Thymus (tissue), 14 donors: ENCODE results near the gene RALB. TPM values are rescaled to one million over a fixed set of nuclear protein-coding genes. Genes with fewer than 3 reads are reported as not detected.

Source experiments
- DNase-seq, 9 donors: peaks; one replicate each; pipeline ENCODE4 v3.0.0-alpha.2; 2013; ENCODE audit warnings: low spot score in 9 of 9, low read depth in 6 of 9, missing footprints in 1 of 9
- H3K27ac ChIP-seq, 2 donors: one replicate each; pipeline ENCODE4 v1.5.1; 2013; ENCODE audit warnings: control low read depth in 1 of 2, low read depth in 1 of 2, low read length in 1 of 2, mild to moderate bottlenecking in 1 of 2, moderate library complexity in 1 of 2
- H3K27me3 ChIP-seq, 2 donors: one replicate each; pipeline ENCODE4 v1.5.1; 2013; ENCODE audit warnings: low read length in 1 of 2; ENCODE audit not compliant: control insufficient read depth in 2 of 2, insufficient read depth in 1 of 2
- H3K36me3 ChIP-seq, 2 donors: one replicate each; pipeline ENCODE4 v1.5.1; 2013; ENCODE audit warnings: low read length in 1 of 2, mild to moderate bottlenecking in 1 of 2, moderate library complexity in 1 of 2; ENCODE audit not compliant: control insufficient read depth in 2 of 2, insufficient read depth in 2 of 2
- H3K4me1 ChIP-seq, 2 donors: one replicate each; pipeline ENCODE4 v1.5.1; 2013; ENCODE audit warnings: low read length in 2 of 2; ENCODE audit not compliant: control insufficient read depth in 2 of 2, insufficient read depth in 2 of 2
- H3K4me3 ChIP-seq, 2 donors: one replicate each; pipeline ENCODE4 v1.5.1; 2013; ENCODE audit warnings: low read length in 2 of 2, control low read depth in 1 of 2, mild to moderate bottlenecking in 1 of 2
- H3K9me3 ChIP-seq, 2 donors: one replicate each; pipeline ENCODE4 v1.5.1; 2013; ENCODE audit warnings: low read length in 1 of 2, mild to moderate bottlenecking in 1 of 2; ENCODE audit not compliant: control insufficient read depth in 2 of 2, insufficient read depth in 1 of 2
- WGBS: extraction: QIAGEN DNeasy Blood & Tissue Kit; methylation state at CpG from one replicate; pipeline ENCODE4 v1.1.7; 2013; 5-methylcytosine and 5-hydroxymethylcytosine counted together
- long read RNA-seq, 10 donors: transcript quantifications; one replicate each; lab custom pipeline, GENCODE V29; 2026
- polyA plus RNA-seq: library from polyadenylated mRNA; stranded (reverse); fragments of 200-250 nt; gene quantifications from one replicate; pipeline ENCODE4 v1.2.3, GENCODE V29; 2013
- total RNA-seq: library from RNA; stranded (reverse); fragments of 120-200 nt; gene quantifications from one replicate; pipeline ENCODE4 v1.2.4, GENCODE V29; 2013
- donor health status: healthy.

Gene RALB
- total RNA-seq (23.5 TPM), polyA plus RNA-seq (32.2 TPM)
- long read RNA-seq, donor 1, partial matches to known transcripts, result 0 of 1 reads
- long read RNA-seq, donor 1, other reads (novel, unspliced or antisense), result 0 of 1 reads
- long read RNA-seq, donor 2, transcript RALB-203 (5 exons, 1,252 nt), result minor isoform, 11 of 35 reads
- long read RNA-seq, donor 2, transcript RALB-201 (5 exons, 2,344 nt), result major isoform, 18 of 35 reads
- long read RNA-seq, donor 2, partial matches to known transcripts, result 5 of 35 reads
- long read RNA-seq, donor 2, other reads (novel, unspliced or antisense), result 0 of 35 reads
- long read RNA-seq, donor 3, transcript RALB-201 (5 exons, 2,344 nt), result major isoform, 14 of 22 reads
- long read RNA-seq, donor 3, transcript RALB-203 (5 exons, 1,252 nt), result minor isoform, 8 of 22 reads
- long read RNA-seq, donor 3, partial matches to known transcripts, result 0 of 22 reads
- long read RNA-seq, donor 3, other reads (novel, unspliced or antisense), result 0 of 22 reads
- long read RNA-seq, donor 4, transcript RALB-201 (5 exons, 2,344 nt), result major isoform, 5 of 7 reads
- long read RNA-seq, donor 4, partial matches to known transcripts, result 0 of 7 reads
- long read RNA-seq, donor 4, other reads (novel, unspliced or antisense), result 0 of 7 reads
- long read RNA-seq, donor 5, transcript RALB-203 (5 exons, 1,252 nt), result minor isoform, 9 of 21 reads
- long read RNA-seq, donor 5, transcript RALB-201 (5 exons, 2,344 nt), result major isoform, 12 of 21 reads
- long read RNA-seq, donor 5, partial matches to known transcripts, result 0 of 21 reads
- long read RNA-seq, donor 5, other reads (novel, unspliced or antisense), result 0 of 21 reads
- long read RNA-seq, donor 6, transcript RALB-201 (5 exons, 2,344 nt), result major isoform, 10 of 24 reads
- long read RNA-seq, donor 6, transcript RALB-203 (5 exons, 1,252 nt), result minor isoform, 8 of 24 reads
- long read RNA-seq, donor 6, partial matches to known transcripts, result 6 of 24 reads
- long read RNA-seq, donor 6, other reads (novel, unspliced or antisense), result 0 of 24 reads
- long read RNA-seq, donor 7, transcript RALB-201 (5 exons, 2,344 nt), result major isoform, 8 of 12 reads
- long read RNA-seq, donor 7, partial matches to known transcripts, result 0 of 12 reads
- long read RNA-seq, donor 7, other reads (novel, unspliced or antisense), result 0 of 12 reads
- long read RNA-seq, donor 8, transcript RALB-201 (5 exons, 2,344 nt), result major isoform, 5 of 6 reads
- long read RNA-seq, donor 8, partial matches to known transcripts, result 0 of 6 reads
- long read RNA-seq, donor 8, other reads (novel, unspliced or antisense), result 0 of 6 reads
- long read RNA-seq, donor 9, transcript RALB-201 (5 exons, 2,344 nt), result major isoform, 9 of 13 reads
- long read RNA-seq, donor 9, partial matches to known transcripts, result 0 of 13 reads
- long read RNA-seq, donor 9, other reads (novel, unspliced or antisense), result 0 of 13 reads
- long read RNA-seq, donor 10, partial matches to known transcripts, result 0 of 6 reads
- long read RNA-seq, donor 10, other reads (novel, unspliced or antisense), result 0 of 6 reads

DNA sequence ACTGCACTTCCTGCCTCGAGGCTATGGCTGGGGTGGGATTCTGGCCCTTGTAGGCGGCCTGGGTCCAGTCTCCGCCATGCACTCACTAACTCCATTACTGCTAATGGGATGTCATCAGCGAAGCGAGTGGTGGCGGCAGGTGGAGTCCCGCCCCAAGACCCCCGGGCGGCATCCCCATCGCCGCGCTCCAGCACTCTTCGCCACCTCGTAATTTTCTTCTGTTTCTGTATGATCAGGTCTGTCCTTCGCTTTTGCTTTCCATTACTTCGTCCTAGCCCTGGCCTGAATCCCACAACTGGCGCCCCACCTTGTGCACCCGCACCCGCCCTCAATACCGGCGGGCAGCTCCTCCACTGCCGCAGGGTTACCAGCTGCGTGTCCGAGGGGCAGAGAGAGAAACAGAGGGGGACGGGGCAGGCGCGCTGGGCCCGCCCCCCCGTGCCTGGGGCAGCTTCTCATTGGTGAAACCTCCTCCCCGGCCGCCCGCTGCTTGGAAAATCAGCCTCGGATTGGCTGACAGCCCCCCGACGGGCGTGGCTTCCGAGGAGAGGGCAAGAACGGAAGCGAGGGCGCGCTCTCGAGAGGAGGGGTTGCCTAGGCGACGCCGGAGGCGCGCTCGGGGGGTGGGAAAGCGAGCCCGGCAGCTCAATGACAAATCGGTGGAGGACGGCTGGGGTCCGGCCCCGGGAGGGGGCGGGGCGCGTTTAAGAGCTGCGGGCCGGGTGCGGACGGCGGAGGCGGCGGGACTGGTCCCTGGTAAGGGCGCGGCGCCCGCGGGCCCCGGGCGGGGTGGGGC lies at the start of gene RALB:
Gene RALB, plus strand, starts transcription at position 628 of the 796 bp plus-strand sequence. CDS start 25,813 bp downstream, outside the sequence.
- under 1% methylated on average over 71 of the region's 71 CpGs for WGBS
- Histone ChIP-seq H3K27me3 (peaks cover 7 to 28% of the 10 kb centered on the region in 2 donors), H3K36me3 (no peaks in the 10 kb centered on the region), H3K27ac (peak within 1 kb of the TSS; percentile 55 to 81), H3K4me3 (peak within 1 kb of the TSS; percentile 93), H3K9me3 (no peaks in the 10 kb centered on the region), H3K4me1 (peaks cover 11 to 30% of the 10 kb centered on the region in 2 donors)
- peak; percentile 91 to 99 (median 97) for DNase-seq

- Histone ChIP-seq H3K36me3 (no peaks in the 10 kb centered on the region), H3K4me1 (no peaks in the 10 kb centered on the region), H3K27ac (no peak overlapping the region), H3K9me3 (no peaks in the 10 kb centered on the region), H3K4me3 (no peak overlapping the region), H3K27me3 (no peaks in the 10 kb centered on the region)
- 74% methylated on average over 10 of the region's 10 CpGs for WGBS
- no peak for DNase-seq
These were observed 49.2 kb upstream of the RALB start for GRCh38 chr2:120203251-120204021.

- WGBS, result 96% methylated on average over 5 of the region's 5 CpGs
- Histone ChIP-seq H3K4me1 (no peaks in the 10 kb centered on the region), H3K4me3 (no peak overlapping the region), H3K9me3 (no peaks in the 10 kb centered on the region), H3K36me3 (no peaks in the 10 kb centered on the region), H3K27ac (no peak overlapping the region), H3K27me3 (no peaks in the 10 kb centered on the region)
- no peak for DNase-seq
These were observed 48.6 kb upstream of the RALB start for GRCh38 chr2:120204022-120204405.

GRCh38 chr2:120204417-120204816 lies 48.2 kb upstream of the RALB start:
- H3K36me3 ChIP-seq, result no peaks in the 10 kb centered on the region
- H3K9me3 ChIP-seq, result no peaks in the 10 kb centered on the region
- WGBS, result 77% methylated on average over 3 of the region's 3 CpGs
- no peak overlapping the region for H3K4me3 ChIP-seq
- no peaks in the 10 kb centered on the region for H3K27me3 ChIP-seq
- no peak overlapping the region for H3K27ac ChIP-seq
- DNase-seq, result no peak
- H3K4me1 ChIP-seq, result no peaks in the 10 kb centered on the region

GRCh38 chr2:120204945-120205670 lies 47.5 kb upstream of the RALB start:
- no peak overlapping the region for H3K27ac ChIP-seq
- peaks cover 0 to 2% of the 10 kb centered on the region in 2 donors for H3K4me1 ChIP-seq
- H3K36me3 ChIP-seq, result no peaks in the 10 kb centered on the region
- WGBS, result 96% methylated on average over 12 of the region's 12 CpGs
- no peak overlapping the region for H3K4me3 ChIP-seq
- no peaks in the 10 kb centered on the region for H3K9me3 ChIP-seq
- no peaks in the 10 kb centered on the region for H3K27me3 ChIP-seq
- DNase-seq, result no peak

GRCh38 chr2:120206022-120206581 lies 46.5 kb upstream of the RALB start:
- Histone ChIP-seq H3K36me3 (no peaks in the 10 kb centered on the region), H3K9me3 (no peaks in the 10 kb centered on the region), H3K27ac (no peak overlapping the region), H3K4me1 (peaks cover 0 to 3% of the 10 kb centered on the region in 2 donors), H3K4me3 (no peak overlapping the region), H3K27me3 (no peaks in the 10 kb centered on the region)
- 88% methylated on average over 8 of the region's 8 CpGs for WGBS
- DNase-seq, result peak in 3 of 9 donors; percentile 32 to 47 (median 37)
